ENCODE data around the gene LZIC. TPM values are rescaled to one million over a fixed set of nuclear protein-coding genes. Genes with fewer than 3 reads are reported as not detected.

LZIC gene
- total and polyA plus RNA-seq, 2 of the 8 experiments (the other 6 are each of a cell fraction or from before 2014, with no cell fraction given), result 4.8 to 20.3 TPM

- FAIRE-seq (no peak), DNase-seq (ENCODE audit: low read depth in 1 of 2, low spot score in 2 of 2) (no peak)
- ChIA-PET POLR2A (ENCODE audit: partially characterized antibody) (interaction anchor here (1.3 kb wide), 1 partner anchor 17 kb away, joined by 5 read pairs; no protein-coding TSS in a partner anchor), CTCF (ENCODE audit: partially characterized antibody) (interaction anchor here (0.6 to 3.3 kb wide), 4 partner anchors 17 to 36 kb away, joined by 3 to 13 read pairs (median 6); partner anchors contain the start of gene NMNAT1)
- Histone ChIP-seq H3K14ac (ENCODE audit: insufficient read length) (no peak overlapping the region), H3K9ac (replicated peaks in 1 of 4; ENCODE audit: extremely low read depth in 1 of 4, low read depth in 3 of 4, low read length in 3 of 4) (no peak overlapping the region; a peak in 1 of 7 replicates), H3K4ac (replicated peaks; ENCODE audit: insufficient read length, low read depth, low read length) (no peak overlapping the region), H4K8ac (ENCODE audit: extremely low read depth, insufficient read depth, low read length) (peak overlapping the region; percentile 53; the same call in 1 of the 2 replicates), H3K4me3 (ENCODE audit: extremely low read depth in 1 of 4, insufficient read depth in 2 of 4, low read depth in 3 of 4, low read length in 4 of 4) (no peak overlapping the region), H2BK5ac (ENCODE audit: low read depth, low read length) (no peak overlapping the region), H3K4me1 (replicated peaks in 1 of 4; ENCODE audit: control insufficient read depth in 3 of 4, insufficient read depth in 4 of 4, low read length in 3 of 4) (peaks cover 2 to 6% (median 4%) of the 10 kb centered on the region in 4 experiments; a peak in 4 of 7 replicates), H2BK12ac (ENCODE audit: low read depth, low read length) (no peak overlapping the region), H3K36me3 (ENCODE audit: control insufficient read depth in 2 of 4, insufficient read depth in 4 of 4, low read length in 3 of 4) (no peaks in the 10 kb centered on the region), H3K9me3 (ENCODE audit: insufficient read depth in 2 of 2, low read depth in 1 of 2, low read length in 1 of 2) (no peaks in the 10 kb centered on the region), H3K18ac (ENCODE audit: extremely low read depth, low read length) (no peak overlapping the region), H2BK120ac (replicated peaks; ENCODE audit: low read depth, low read length) (no peak overlapping the region), H3K23me2 (ENCODE audit: low read depth, low read length) (peaks cover 6% of the 10 kb centered on the region), H3K56ac (replicated peaks; ENCODE audit: insufficient read length, low read depth, low read length) (no peak overlapping the region), H2BK15ac (ENCODE audit: low read length) (no peak overlapping the region), H2BK20ac (ENCODE audit: low read length) (no peak overlapping the region), H4K91ac (replicated peaks; ENCODE audit: insufficient read length, low read length) (peak overlapping the region; percentile 17), H3K4me2 (ENCODE audit: insufficient read depth in 1 of 2, low read depth in 2 of 2, low read length in 2 of 2) (no peak overlapping the region), H3K79me1 (ENCODE audit: low read depth, low read length) (peaks cover 13% of the 10 kb centered on the region), H3K27ac (ENCODE audit: low read depth, low read length) (no peak overlapping the region), H3K27me3 (replicated peaks in 1 of 4; ENCODE audit: control insufficient read depth in 3 of 4, extremely low read depth in 1 of 4, insufficient read depth in 3 of 4, low read length in 3 of 4) (no peaks in the 10 kb centered on the region), H2AK5ac (ENCODE audit: low read depth, low read length) (no peak overlapping the region), H3K79me2 (ENCODE audit: control insufficient read depth in 1 of 2, insufficient read depth in 2 of 2, low read length in 2 of 2) (peaks cover 7 to 32% of the 10 kb centered on the region in 2 experiments; a peak in 2 of 4 replicates), H4K20me1 (replicated peaks in 1 of 2; ENCODE audit: control insufficient read depth in 1 of 2, insufficient read depth in 2 of 2, low read length in 2 of 2) (peaks cover 0 to 2% of the 10 kb centered on the region in 2 experiments), H2AFZ (ENCODE audit: low read length) (no peak overlapping the region), H4K5ac (ENCODE audit: insufficient read length, low read depth, low read length) (no peak overlapping the region), H3K23ac (ENCODE audit: insufficient read length) (no peak overlapping the region)
- TF ChIP-seq JUND (IDR thresholded peaks at IDR 0.05; ENCODE audit: low read length) (no peak), KDM5A (IDR thresholded peaks at IDR 0.05; ENCODE audit: low read length) (no peak)
- WGBS, 2 experiments (ENCODE audit: extremely low coverage in 1 of 2, insufficient coverage in 1 of 2, insufficient read length in 1 of 2, insufficient replicate concordance in 2 of 2, low coverage in 1 of 2, low lambda C conversion rate in 2 of 2, missing lambda C conversion rate in 1 of 2), result 91% methylated on average over 5 of the region's 5 CpGs; no CpG with 5 or more reads in 1 of the 2 experiments
Measured at GRCh38 chr1:9907441-9907840, 35.8 kb downstream of the LZIC start.
